Fibroblast of skin of right quadriceps (primary cell): ENCODE results near the gene TOR3A.
"Not testable (repeated sequence)": the region's sequence is repeated elsewhere in the genome, so short reads cannot be mapped to it uniquely, and the experiment has no call there.

Experiments used
- DNase-seq: peaks from one replicate; pipeline ENCODE4 v3.0.0-alpha.2; 2013

The TOR3A gene

GRCh38 chr1:179081687-179082332 lies at the start of gene TOR3A:
TOR3A (plus strand) TSS chr1:179082070; CDS start chr1:179082129, 59 bp downstream.
- DNase-seq = peak; percentile 84

- peak; percentile 69 for DNase-seq
These were observed 47.1 kb upstream of the TOR3A start for GRCh38 chr1:179034720-179035119.

GRCh38 chr1:179036844-179037465 lies 44.9 kb upstream of the TOR3A start:
- DNase-seq = peak; percentile 61

- DNase-seq = no peak
These were observed 43.2 kb upstream of the TOR3A start for GRCh38 chr1:179038528-179039281.

GRCh38 chr1:179039502-179040174 lies 42.2 kb upstream of the TOR3A start:
- not testable (repeated sequence) for DNase-seq

- DNase-seq = not testable (repeated sequence)
These were observed 41.7 kb upstream of the TOR3A start for GRCh38 chr1:179040175-179040551.

GRCh38 chr1:179042087-179042486 lies 39.8 kb upstream of the TOR3A start:
- no peak for DNase-seq

GRCh38 chr1:179042700-179043099 lies 39.2 kb upstream of the TOR3A start:
- DNase-seq = no peak

- DNase-seq = no peak
These were observed 38.6 kb upstream of the TOR3A start for GRCh38 chr1:179043266-179043665.

GRCh38 chr1:179043907-179044306 lies 38.0 kb upstream of the TOR3A start:
- no peak for DNase-seq

GRCh38 chr1:179046808-179047635 lies 34.8 kb upstream of the TOR3A start:
- DNase-seq = no peak

GRCh38 chr1:179047636-179047997 lies 34.3 kb upstream of the TOR3A start:
- no peak for DNase-seq

- no peak for DNase-seq
These were observed 33.3 kb upstream of the TOR3A start for GRCh38 chr1:179048339-179049124.

GRCh38 chr1:179052776-179053175 lies 29.1 kb upstream of the TOR3A start:
- no peak for DNase-seq

GRCh38 chr1:179053486-179053885 lies 28.4 kb upstream of the TOR3A start:
- no peak for DNase-seq

- peak; percentile 45 for DNase-seq
These were observed 25.9 kb upstream of the TOR3A start for GRCh38 chr1:179055937-179056336.

GRCh38 chr1:179058487-179059483 lies 23.1 kb upstream of the TOR3A start:
- peak; percentile 89 for DNase-seq

- peak; percentile 37 for DNase-seq
These were observed 20.2 kb upstream of the TOR3A start for GRCh38 chr1:179061360-179062282.

- DNase-seq = no peak
These were observed 15.4 kb upstream of the TOR3A start for GRCh38 chr1:179066471-179066870.
